Measurements from ENCODE around the gene PRAC1.

PRAC1 gene

GRCh38 chr17:48704361-48705248 lies 17.7 kb downstream of the PRAC1 start:
- no peaks in the 10 kb centered on the region for H3K36me3 ChIP-seq (ENCODE audit: insufficient read depth)
- H3K4me2 ChIP-seq: no peak overlapping the region
- H3K79me2 ChIP-seq (ENCODE audit: insufficient read depth, low read depth): no peaks in the 10 kb centered on the region
- no peak overlapping the region for H2AFZ ChIP-seq (ENCODE audit: low read depth)
- no peak overlapping the region for H3K9ac ChIP-seq
- no peak overlapping the region for H3K27ac ChIP-seq
- no peak overlapping the region for H3K4me3 ChIP-seq (IDR thresholded peaks at IDR 0.05; ENCODE audit: insufficient read depth, low read depth, low read length)
- TF ChIP-seq CTCF (conservative IDR thresholded peaks at IDR 0.05; ENCODE audit: low read depth, low read length): no peak
- H3K27me3 ChIP-seq (ENCODE audit: insufficient read depth, low read depth): no peaks in the 10 kb centered on the region; the same call in 1 of the 2 replicates
- H3K4me1 ChIP-seq (ENCODE audit: low read depth, poor library complexity, severe bottlenecking): no peaks in the 10 kb centered on the region
- no peaks in the 10 kb centered on the region for H4K20me1 ChIP-seq (ENCODE audit: insufficient read depth)

- no peaks in the 10 kb centered on the region; the same call in 1 of the 2 replicates for H3K27me3 ChIP-seq (ENCODE audit: insufficient read depth, low read depth)
- H3K4me2 ChIP-seq: no peak overlapping the region
- H2AFZ ChIP-seq (ENCODE audit: low read depth): no peak overlapping the region
- H3K79me2 ChIP-seq (ENCODE audit: insufficient read depth, low read depth): no peaks in the 10 kb centered on the region
- H3K9ac ChIP-seq: no peak overlapping the region
- H4K20me1 ChIP-seq (ENCODE audit: insufficient read depth): no peaks in the 10 kb centered on the region
- no peaks in the 10 kb centered on the region for H3K4me1 ChIP-seq (ENCODE audit: low read depth, poor library complexity, severe bottlenecking)
- H3K27ac ChIP-seq: no peak overlapping the region
- H3K36me3 ChIP-seq (ENCODE audit: insufficient read depth): no peaks in the 10 kb centered on the region
- no peak for TF ChIP-seq CTCF (conservative IDR thresholded peaks at IDR 0.05; ENCODE audit: low read depth, low read length)
- no peak overlapping the region for H3K4me3 ChIP-seq (IDR thresholded peaks at IDR 0.05; ENCODE audit: insufficient read depth, low read depth, low read length)
These were observed 20.3 kb downstream of the PRAC1 start for GRCh38 chr17:48701864-48702532.

- Histone ChIP-seq H4K20me1 (ENCODE audit: insufficient read depth) (no peaks in the 10 kb centered on the region), H3K27ac (no peak overlapping the region), H3K36me3 (ENCODE audit: insufficient read depth) (no peaks in the 10 kb centered on the region), H3K4me2 (no peak overlapping the region), H3K27me3 (ENCODE audit: insufficient read depth, low read depth) (no peaks in the 10 kb centered on the region), H3K9ac (no peak overlapping the region), H3K4me1 (ENCODE audit: low read depth, poor library complexity, severe bottlenecking) (no peaks in the 10 kb centered on the region), H3K4me3 (IDR thresholded peaks at IDR 0.05; ENCODE audit: insufficient read depth, low read depth, low read length) (no peak overlapping the region), H3K79me2 (ENCODE audit: insufficient read depth, low read depth) (no peaks in the 10 kb centered on the region), H2AFZ (ENCODE audit: low read depth) (no peak overlapping the region)
- TF ChIP-seq CTCF (conservative IDR thresholded peaks at IDR 0.05; ENCODE audit: low read depth, low read length): no peak
These were observed 29.1 kb downstream of the PRAC1 start for GRCh38 chr17:48693178-48693577.

GRCh38 chr17:48692049-48692448 lies 30.3 kb downstream of the PRAC1 start:
- Histone ChIP-seq H3K36me3 (ENCODE audit: insufficient read depth) (no peaks in the 10 kb centered on the region), H3K79me2 (ENCODE audit: insufficient read depth, low read depth) (no peaks in the 10 kb centered on the region), H2AFZ (ENCODE audit: low read depth) (no peak overlapping the region), H3K4me3 (IDR thresholded peaks at IDR 0.05; ENCODE audit: insufficient read depth, low read depth, low read length) (no peak overlapping the region), H3K9ac (no peak overlapping the region), H3K27me3 (ENCODE audit: insufficient read depth, low read depth) (no peaks in the 10 kb centered on the region), H3K27ac (no peak overlapping the region), H3K4me1 (ENCODE audit: low read depth, poor library complexity, severe bottlenecking) (no peaks in the 10 kb centered on the region), H3K4me2 (no peak overlapping the region), H4K20me1 (ENCODE audit: insufficient read depth) (no peaks in the 10 kb centered on the region)
- no peak for TF ChIP-seq CTCF (conservative IDR thresholded peaks at IDR 0.05; ENCODE audit: low read depth, low read length)
